ENCODE data around the gene HEPN1. TPM values are rescaled to one million over a fixed set of nuclear protein-coding genes. Genes with fewer than 3 reads are reported as not detected.

Gene HEPN1
- total and polyA plus RNA-seq, 2 of the 8 experiments (the other 6 are each of a cell fraction or from before 2014, with no cell fraction given), result not detected

DNA sequence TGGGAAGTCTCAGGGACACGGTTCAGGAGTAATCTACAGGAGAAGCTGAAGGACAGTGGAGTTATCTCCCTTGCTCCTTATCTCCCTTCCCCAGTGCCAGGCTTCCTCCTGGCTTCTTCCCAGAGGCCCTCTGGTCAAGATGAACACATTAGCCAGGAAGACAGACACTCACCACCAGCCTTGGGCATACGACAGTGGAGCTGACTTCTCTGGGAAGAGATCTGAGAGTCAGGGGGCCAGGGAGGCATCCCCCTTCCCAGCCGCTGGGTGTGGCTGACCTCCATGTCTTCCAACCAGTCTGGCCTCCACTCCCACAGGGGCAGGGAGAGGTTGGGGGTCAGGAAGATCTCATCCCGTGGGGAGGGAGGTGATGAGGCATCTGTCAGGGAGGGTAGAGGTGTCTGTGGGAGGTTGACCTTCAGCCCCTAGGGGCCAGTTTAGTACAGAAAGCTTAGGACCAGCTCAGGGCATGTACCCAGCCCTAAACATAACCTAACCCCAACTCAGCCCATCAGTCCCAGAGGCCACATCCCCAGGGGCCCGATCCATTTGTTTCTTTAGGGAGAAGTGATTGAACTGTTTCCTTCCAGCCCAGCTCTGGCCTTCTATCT lies 34.1 kb upstream of the HEPN1 start:
- Histone ChIP-seq H3K36me3 (ENCODE audit: control insufficient read depth in 2 of 4, insufficient read depth in 4 of 4, low read length in 3 of 4) (no peaks in the 10 kb centered on the region), H3K27ac (ENCODE audit: low read depth, low read length) (no peak overlapping the region), H3K14ac (ENCODE audit: insufficient read length) (no peak overlapping the region), H4K5ac (ENCODE audit: insufficient read length, low read depth, low read length) (no peak overlapping the region), H2AFZ (ENCODE audit: low read length) (no peak overlapping the region), H3K9ac (replicated peaks in 1 of 4; ENCODE audit: extremely low read depth in 1 of 4, low read depth in 3 of 4, low read length in 3 of 4) (no peak overlapping the region), H2BK5ac (ENCODE audit: low read depth, low read length) (no peak overlapping the region), H3K4ac (replicated peaks; ENCODE audit: insufficient read length, low read depth, low read length) (no peak overlapping the region), H3K79me1 (ENCODE audit: low read depth, low read length) (no peaks in the 10 kb centered on the region), H2BK20ac (ENCODE audit: low read length) (no peak overlapping the region), H3K4me2 (ENCODE audit: insufficient read depth in 1 of 2, low read depth in 2 of 2, low read length in 2 of 2) (no peak overlapping the region), H2BK120ac (replicated peaks; ENCODE audit: low read depth, low read length) (no peak overlapping the region), H3K23ac (ENCODE audit: insufficient read length) (no peak overlapping the region), H2BK12ac (ENCODE audit: low read depth, low read length) (no peak overlapping the region), H4K20me1 (replicated peaks in 1 of 2; ENCODE audit: control insufficient read depth in 1 of 2, insufficient read depth in 2 of 2, low read length in 2 of 2) (no peaks in the 10 kb centered on the region), H2AK5ac (ENCODE audit: low read depth, low read length) (no peak overlapping the region), H4K8ac (ENCODE audit: extremely low read depth, insufficient read depth, low read length) (no peak overlapping the region), H3K18ac (ENCODE audit: extremely low read depth, low read length) (no peak overlapping the region), H3K23me2 (ENCODE audit: low read depth, low read length) (no peaks in the 10 kb centered on the region; the same call in 1 of the 2 replicates), H3K27me3 (replicated peaks in 1 of 4; ENCODE audit: control insufficient read depth in 3 of 4, extremely low read depth in 1 of 4, insufficient read depth in 3 of 4, low read length in 3 of 4) (peaks cover 0 to 3% (median under 1%) of the 10 kb centered on the region in 4 experiments; a peak in 2 of 7 replicates), H3K9me3 (ENCODE audit: insufficient read depth in 2 of 2, low read depth in 1 of 2, low read length in 1 of 2) (no peaks in the 10 kb centered on the region), H2BK15ac (ENCODE audit: low read length) (no peak overlapping the region), H3K4me1 (replicated peaks in 1 of 4; ENCODE audit: control insufficient read depth in 3 of 4, insufficient read depth in 4 of 4, low read length in 3 of 4) (peaks cover 0 to 2% (median 0%) of the 10 kb centered on the region in 4 experiments; a peak in 2 of 7 replicates), H3K79me2 (ENCODE audit: control insufficient read depth in 1 of 2, insufficient read depth in 2 of 2, low read length in 2 of 2) (no peaks in the 10 kb centered on the region), H4K91ac (replicated peaks; ENCODE audit: insufficient read length, low read length) (no peak overlapping the region), H3K56ac (replicated peaks; ENCODE audit: insufficient read length, low read depth, low read length) (no peak overlapping the region), H3K4me3 (ENCODE audit: extremely low read depth in 1 of 4, insufficient read depth in 2 of 4, low read depth in 3 of 4, low read length in 4 of 4) (no peak overlapping the region)
- WGBS, 2 experiments (ENCODE audit: extremely low coverage in 1 of 2, insufficient coverage in 1 of 2, insufficient read length in 1 of 2, insufficient replicate concordance in 2 of 2, low coverage in 1 of 2, low lambda C conversion rate in 2 of 2, missing lambda C conversion rate in 1 of 2), result 87% methylated on average over 5 of the region's 5 CpGs; no CpG with 5 or more reads in 1 of the 2 experiments
- TF ChIP-seq, protein P1, sequence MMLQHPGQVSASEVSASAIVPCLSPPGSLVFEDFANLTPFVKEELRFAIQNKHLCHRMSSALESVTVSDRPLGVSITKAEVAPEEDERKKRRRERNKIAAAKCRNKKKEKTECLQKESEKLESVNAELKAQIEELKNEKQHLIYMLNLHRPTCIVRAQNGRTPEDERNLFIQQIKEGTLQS (IDR thresholded peaks at IDR 0.05; ENCODE audit: insufficient read depth, low read depth, low read length), result no peak
- TF ChIP-seq YY1 (IDR thresholded peaks at IDR 0.05; ENCODE audit: low read depth, low read length), result no peak
- ChIA-PET POLR2A (ENCODE audit: partially characterized antibody) (interaction anchor here (0.8 kb wide), 1 partner anchor 9 kb away, joined by 3 read pairs; no protein-coding TSS in a partner anchor), CTCF (ENCODE audit: partially characterized antibody) (interaction anchor here (0.9 to 2.1 kb wide), 7 partner anchors 9 to 261 kb away, joined by 3 to 7 read pairs (median 4); partner anchors contain the start of gene ROBO4)
- FAIRE-seq (no peak), DNase-seq (ENCODE audit: low read depth in 1 of 2, low spot score in 2 of 2) (no peak)
